ENCODE data around the gene ADCY10.
A peak's percentile ranks its signal among the peaks of the same experiment; 100 is the strongest.

Gene ADCY10

DNA sequence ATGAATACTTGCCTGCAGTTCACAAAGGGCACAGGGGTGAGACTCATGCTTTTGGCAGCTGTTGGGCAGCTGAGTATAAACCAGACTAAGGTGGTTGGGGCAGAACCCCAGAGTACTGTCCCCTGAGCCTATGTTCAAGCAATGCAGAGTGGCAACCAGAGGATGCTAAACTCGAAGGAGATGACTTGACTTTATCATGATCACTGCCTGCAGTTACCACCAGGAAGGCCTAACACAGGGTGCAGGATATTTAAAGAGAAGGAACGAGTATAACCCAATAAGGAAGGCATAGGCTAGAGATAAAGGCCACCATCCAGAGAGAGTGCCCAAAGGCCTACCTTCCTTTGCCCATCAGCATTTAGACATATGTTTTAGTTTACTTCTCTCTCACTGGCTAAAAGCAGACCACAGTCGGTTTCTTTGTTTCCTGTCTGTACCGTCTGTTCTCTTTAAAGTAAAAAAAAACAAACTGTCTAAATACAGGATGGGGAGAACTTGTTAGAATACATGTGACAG, 108.8 kb downstream of the ADCY10 start:
- peak in 2 of 5 donors; percentile 6 to 77 for DNase-seq

DNA sequence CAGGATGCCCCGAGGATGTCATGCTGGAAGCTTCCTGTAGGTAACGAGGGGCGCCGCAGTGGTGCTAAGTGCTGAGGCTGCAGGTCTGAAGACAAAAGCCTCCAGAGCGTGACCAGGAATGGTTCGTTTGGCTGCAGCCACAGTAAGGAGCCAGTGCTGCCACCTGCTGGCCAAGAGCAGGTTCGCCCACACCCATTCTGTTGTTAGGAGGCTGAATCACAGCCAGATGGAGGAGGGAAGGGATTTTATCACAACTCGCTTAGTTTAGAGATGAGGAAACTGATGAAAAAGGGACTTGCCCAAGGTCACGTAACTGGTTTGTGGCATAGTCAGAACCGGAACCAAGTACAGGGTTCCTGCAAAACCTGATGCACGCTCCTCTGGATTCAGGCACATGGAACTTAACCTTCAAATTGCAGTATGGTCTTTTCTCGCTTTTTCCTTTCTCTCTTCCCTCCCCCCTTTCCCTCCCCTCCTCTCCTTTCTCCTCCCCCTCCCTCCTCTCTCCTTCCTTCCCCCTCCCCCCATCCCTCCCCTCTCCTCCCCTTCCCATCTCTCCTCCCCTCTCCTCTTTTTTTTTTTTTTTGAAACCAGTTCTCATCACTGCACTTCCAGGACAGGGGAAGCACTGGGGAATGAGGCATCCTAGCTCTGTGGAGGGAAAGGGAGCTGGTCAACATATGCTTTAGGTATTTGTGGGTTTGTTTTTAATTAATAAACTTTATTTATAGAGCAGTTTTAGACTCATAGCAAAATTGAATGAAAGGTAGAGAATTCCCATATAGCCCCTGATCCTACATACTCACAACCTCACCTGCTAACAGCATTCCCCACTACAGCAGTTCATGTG, 110.4 kb downstream of the ADCY10 start:
- peak; percentile 57 to 91 (median 73) for DNase-seq

DNA sequence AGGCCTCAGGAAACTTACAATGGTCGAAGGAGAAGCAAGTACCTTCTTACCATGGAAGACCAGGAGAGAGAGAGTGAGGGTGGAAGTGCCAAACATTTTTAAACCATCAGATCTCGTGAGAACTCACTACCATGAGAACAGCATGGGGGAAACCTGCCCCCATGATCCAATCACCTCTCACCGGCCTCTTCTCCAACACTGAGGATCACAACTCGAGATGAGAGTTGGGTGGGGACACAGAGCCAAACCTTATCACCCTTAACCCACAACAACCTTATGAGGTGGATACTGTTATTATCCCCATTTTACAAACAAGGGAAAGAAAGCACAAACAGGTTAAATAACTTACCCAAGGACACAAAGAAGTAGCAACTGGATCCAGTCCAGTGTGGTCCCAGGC, 111.7 kb downstream of the ADCY10 start:
- no peak for DNase-seq

DNA sequence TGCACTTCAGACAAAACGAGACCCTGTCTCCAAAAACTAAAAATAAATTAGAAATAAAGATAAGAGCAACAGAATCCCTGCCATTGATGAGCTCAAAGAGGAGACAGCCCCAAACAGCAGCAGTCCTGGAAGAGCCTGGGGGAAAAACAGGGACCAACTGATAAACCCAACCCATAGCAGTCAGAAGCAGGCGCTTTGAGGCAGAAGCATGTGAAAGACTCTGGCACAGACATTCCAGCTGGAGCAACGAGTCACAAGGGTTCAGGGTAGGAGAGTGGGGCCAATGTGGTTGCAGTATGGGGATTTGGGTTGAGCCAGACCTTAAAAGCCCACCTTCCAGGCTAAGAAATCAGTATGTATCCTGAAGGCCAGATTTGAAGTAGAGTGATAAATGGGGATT, 113.7 kb downstream of the ADCY10 start:
- no peak for DNase-seq

DNA sequence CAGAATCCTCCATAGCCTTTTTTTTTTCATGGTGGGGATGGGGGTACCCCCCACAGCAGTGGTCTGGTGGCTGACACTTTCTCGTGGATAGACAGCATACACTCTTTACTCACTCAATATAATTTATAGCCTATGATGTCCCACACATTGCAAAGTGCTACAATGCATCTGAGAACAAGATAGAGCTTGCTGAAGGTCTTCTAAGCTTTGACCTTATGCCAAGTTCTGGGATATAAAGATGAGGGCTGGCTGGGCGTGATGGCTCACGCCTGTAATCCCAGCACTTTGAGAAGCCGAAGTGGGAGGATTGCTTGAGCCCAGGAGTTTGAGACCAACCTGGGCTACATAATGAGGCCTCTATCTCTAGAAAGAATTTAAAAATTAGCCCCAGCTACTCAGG, 114.2 kb downstream of the ADCY10 start:
- DNase-seq = no peak

DNA sequence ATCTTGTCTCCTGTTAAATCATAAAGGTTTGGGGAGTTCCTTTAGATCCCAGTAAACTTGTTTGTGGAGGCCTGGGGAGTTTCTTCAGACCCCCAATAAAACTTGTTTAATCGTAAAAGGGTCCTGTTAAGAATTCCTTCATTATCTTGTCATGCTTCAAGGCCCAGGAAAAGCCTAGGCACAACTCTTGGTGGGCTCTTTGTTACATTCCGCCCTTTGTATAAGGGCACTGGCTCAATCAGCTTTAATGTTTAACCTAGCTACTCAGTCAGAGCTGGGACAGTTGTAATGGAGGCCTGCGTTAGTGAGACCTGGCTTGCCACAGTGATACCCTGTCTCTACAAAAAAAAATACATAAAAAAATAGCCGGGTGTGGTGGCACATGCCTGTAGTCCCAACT, 115.0 kb downstream of the ADCY10 start:
- DNase-seq = no peak

DNA sequence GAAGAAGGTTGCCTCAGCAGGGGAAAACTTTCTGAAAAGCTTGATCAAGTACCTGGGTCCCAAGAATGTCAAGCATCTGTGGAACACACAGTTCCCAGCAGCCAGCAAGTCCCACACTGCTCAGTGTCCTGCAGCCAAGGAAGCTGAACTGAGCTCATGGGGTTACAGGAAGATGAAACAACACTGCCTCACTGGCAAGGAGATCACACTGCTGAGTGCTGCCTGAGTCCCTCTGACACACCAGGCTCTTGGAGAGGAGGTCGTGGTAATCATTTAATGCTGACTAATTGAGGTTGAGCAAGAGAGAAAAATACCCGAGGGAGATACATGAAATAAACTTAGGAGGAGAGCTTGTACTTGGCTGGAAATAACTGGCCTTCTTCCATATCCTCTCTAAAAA, 116.9 kb downstream of the ADCY10 start:
- no peak for DNase-seq

DNA sequence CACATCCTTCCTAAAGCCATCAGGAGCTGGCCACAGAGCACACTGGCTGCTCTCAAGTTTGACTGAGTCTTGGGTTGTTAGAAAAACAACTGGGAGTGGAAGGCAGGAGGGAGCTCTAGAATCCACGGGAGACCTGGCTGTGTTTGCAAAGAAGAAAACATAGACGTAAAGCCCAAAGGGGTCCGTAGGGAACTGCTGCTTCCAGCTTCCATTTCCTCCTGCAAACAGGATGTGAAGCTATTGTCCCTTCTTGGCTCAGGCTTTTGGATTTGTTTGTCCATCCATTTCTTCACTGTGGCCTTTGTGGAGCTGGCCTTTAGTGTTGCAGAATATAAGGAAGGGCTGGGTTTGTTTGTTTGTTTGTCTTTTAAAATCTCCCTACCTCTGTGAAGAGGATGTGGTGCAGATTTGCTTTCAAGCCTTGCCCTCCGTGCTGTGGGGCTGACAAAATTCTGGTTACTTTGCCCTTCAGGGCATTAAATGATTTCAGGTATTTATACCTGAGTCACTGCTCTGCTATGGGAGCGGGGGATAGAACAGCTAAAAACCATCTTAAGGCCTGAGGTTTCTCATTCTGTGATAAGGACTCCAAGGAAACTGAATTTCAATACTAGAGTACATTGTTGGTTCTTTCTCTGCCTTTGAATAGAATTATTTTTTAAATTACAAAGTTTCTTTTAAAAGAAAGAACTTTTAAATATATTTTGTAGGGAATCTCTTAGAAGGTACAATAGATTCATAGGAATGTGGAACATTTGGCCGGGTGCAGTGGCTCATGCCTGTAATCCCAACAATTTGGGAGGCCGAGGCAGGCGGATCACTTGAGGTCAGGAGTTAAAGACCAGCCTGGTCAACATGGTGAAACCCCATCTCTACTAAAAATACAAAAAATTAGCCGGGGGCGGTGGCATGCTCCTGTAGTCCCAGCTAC, 117.9 kb downstream of the ADCY10 start:
- no peak for DNase-seq

DNA sequence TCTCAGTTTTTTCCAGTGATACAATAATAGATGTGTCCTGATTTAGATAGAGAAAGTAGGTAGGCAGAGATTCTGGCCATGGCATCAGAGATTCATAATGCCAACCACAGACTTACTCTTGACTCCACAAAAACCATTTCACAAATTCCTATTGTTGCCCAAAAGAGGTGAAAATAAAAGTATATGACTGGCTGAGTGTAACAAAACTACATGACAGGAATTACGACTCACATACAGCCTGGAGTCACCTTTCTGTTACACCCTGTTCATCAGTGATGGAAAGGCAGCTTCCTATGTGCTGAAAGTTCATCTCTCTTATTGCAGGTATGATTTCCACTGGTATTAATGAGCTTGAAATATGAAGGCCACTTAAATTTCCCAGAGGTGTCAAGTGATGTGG, 119.9 kb downstream of the ADCY10 start:
- DNase-seq = no peak

DNA sequence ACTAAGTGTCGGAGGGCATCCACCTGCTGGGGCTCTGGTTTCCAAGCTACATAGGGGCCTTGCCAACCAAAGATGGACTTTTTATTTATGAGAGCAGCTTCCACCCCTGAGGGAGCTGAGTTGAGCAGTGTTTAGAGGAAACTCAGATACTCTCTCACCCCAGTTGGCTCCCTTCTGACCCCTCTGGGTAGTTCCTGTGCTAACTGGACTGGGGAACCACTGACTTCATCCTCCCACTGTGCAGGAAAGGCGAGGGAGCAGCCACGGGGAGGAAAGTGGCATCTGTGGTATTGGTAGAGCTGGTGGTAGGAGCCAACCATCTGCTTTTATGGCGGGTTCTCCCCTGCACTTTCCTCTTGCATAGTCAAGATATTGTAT, 121.8 kb downstream of the ADCY10 start:
- no peak for DNase-seq

DNA sequence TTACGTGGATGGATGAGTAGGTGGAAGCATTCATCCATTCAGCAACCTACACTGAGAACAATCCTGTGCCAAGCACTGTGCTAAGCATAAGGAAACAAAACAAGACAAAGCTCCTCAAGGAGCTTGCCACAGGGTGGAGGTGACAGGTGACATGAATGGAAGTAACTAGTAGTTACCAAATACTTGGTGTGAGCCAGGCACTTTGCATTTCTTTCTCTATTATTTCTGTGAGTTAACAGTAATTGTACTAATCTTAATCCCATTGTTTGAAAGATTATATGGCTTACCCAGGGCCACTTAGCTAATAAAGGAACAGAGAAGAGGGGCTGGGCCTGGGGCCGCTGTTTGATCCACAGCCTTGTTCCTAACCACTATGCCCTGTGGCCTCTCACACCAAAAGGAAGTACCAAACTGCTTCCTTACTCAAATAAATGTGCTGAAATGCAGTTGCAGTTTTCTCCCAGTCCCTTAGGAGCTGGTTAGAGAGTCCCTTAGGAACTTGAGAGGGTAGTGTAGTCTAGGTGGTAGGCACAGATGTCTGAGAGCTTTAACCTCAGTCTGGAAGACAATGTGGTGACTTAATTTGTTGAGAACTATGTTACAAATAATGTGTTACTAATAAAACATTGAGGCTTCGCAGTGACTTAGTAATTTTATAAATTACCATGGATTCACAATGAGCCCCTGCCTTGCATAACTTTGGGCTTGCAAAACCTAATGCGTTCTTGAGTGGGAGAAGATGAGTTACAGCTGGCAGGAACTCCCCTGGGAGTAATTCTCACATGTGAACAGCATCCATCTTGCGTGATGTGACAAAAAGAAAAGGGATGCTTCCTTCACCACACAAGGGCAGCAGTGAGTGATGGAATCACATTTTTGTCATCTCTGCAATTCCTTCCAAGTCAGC, 122.4 kb downstream of the ADCY10 start:
- no peak for DNase-seq

DNA sequence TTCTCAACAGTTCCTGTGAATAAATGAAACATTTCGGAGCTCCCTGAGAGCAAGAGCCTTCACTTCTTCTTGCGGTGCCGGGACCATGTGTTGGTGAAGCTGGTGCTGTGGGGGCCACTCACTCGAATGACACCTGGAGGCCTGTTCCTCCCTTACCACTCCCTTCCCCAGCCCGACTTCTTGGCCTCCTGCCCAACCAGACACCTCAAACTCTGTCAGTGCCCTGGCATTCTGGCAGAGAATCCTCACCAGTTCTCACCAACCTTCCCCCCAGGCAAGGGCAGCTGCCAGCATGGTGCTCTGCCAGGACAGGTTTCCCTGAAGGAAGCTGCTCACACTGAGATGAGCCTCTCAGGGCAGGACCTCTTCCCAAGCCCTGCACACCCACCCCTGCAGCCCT, 123.8 kb downstream of the ADCY10 start:
- DNase-seq = no peak

DNA sequence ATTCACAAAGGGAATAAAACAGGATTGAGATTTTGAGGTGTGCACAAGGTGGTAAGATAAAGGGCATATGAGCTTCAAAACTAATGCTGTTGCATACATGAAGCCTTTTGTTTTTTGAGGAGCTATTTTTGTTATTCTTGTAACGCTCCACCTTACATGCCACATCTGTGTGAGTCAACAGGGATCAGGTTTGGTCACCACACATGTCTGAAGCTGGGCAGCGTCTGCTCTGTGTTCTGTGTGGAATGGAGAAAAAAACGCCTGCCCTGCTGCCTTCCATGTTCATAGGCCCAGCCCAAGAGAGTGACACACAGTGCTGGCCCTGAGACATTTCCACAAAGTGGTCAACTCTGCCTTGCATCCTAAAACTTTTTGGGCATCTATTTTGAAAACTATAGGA, 124.4 kb downstream of the ADCY10 start:
- no peak for DNase-seq

DNA sequence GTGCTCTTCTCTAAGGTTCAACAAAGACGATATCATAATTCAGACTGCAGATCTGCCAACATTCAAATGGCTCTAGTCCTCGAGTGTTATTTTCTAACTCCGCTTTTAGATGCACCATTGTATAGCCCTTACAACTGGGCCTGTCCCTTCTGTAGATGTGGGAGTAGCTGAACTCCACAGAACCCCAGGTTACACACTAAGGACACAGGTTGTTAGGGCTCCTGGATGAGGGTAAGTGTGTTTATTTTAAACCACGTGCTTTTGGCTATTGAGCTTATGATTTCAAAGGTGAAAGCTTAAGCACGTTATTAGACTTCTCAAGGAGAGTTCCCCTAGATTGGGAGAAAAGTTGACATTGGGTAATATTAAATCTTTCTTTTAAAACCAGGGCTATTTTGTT, 127.4 kb downstream of the ADCY10 start:
- DNase-seq = no peak

DNA sequence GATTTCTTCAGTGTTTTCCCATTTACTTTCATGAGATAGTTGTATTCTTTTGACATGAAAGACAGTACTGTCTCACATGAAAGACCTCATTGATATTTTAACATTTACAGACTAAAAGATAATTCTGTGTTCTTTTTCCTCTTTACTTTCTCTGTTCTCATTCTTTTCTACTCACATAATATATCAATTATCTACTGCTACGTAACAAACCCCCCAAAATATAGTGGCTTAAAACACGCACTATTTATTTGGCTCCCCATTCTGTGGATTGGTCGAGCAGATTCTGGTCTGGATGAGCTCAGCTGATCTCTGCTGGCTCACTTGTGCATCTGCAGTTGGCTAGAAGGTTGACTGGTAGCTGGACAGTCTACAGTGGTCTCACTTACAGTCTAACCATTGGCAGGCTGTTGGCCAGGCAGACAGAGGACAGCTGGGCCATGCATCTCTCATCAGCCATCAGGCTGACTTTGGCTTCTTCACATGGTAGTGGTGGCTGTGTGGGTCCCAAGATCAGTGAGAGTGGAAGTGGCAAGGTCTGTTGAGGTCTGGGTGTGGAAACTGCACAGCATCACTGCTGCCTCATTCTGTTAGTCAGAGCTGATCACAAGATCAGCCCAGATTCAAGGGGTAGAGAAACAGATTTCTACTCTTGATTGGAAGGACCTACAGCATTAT, 128.9 kb downstream of the ADCY10 start:
- DNase-seq = no peak

DNA sequence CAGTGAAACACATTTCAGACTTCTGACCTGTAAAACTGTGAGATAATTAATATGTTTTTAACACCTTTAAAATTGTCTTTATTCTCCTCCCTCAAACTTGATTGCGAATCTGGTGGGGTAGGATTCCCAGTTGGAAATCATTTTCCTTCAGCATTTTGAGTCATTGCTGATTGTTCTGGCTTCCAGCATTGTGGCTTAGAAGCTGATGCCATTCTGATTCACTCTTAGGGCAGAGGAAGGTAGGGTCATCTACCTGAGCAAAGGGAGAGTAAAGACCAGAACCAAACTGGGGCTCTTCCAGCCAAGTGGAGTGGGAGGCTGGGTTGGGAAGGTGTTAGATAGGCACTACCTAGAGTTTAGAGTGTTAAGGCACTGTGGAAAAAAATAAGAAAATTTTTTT, 131.0 kb downstream of the ADCY10 start:
- no peak for DNase-seq

DNA sequence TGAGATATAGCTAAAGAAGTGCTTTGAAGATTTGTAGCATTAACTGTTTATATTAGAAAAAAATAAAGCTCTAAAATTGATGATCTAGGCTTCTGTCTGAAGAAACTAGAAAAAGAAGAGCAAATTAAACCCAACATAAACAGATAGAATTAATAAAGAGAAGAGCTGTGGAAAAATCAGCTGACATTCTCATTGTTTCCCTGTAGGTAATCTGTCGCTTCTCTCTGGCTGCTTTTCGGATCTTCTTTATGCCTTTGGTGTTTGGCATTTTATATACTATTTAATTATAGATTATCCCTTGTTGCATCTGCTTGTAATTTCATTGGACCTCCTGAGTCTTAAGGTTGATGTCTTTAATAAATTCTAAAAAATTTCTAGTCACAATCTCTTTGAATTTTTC, 132.4 kb downstream of the ADCY10 start:
- DNase-seq = no peak

DNA sequence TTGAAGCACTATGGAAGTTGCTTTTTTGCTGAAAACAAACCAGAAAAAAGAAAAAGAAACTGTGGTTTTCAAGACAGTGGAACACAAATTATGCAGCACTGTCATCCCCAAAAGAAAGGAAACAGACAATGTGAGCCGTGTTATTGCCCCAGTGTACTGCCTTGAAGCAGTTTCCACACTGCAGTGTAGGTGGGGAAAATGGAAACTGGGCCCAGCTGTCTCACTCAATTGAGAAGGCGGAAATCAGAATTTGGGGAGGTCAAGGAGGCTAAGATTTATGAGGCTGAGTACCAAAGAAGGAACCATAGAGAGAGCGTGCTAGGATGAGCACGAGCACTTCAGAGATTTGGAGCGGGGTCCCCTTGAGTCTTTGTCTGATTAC, 136.7 kb downstream of the ADCY10 start:
- DNase-seq = no peak

DNA sequence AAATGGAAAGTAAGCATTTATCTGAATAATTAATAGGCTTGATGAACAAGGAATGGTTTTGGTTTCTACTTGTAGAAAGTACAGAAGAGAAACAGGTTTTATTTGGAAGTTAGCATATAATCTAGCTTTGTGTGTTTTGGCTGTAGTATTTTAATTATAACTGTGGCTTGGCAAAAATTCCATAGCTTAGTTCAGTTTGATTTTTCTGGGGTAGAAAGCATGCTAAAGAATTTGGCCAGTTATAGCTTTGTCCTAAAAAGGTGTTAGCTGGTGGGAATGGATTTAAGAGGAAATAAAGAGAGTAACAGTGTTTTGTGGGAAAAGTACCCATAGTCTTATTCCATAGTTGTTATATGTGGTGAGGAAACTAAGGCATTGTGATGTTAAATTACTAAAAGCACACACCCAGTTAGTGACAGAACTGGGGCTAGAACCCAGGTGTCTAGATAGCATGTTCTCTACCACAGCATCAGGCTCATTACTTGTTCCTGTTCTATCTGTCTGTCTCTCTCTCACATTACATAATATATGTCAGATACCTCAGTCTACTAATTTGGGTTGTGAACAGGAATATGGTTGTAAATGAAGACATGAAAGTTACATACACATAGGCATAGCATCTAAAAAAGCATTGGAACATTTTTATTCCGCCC, 137.2 kb downstream of the ADCY10 start:
- no peak for DNase-seq

DNA sequence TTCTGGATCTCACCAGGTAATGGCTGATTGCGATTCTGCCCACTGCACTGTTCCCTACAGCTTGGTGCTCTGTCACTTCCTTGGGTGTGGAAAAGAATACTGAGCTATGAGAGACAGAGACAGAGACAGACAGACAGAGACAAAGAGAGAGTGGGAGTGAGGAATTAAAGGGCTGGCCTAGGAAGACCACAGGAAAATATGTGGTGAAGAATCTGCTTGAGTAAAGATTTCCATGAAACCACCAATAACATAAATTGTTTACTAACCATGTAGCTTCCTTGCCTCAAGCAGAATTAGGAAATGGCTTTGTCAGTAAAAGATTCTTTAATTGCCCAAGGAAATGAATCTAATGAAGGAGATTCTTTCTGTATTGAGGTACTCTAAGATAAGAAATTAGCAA, 137.8 kb downstream of the ADCY10 start:
- DNase-seq = no peak

DNA sequence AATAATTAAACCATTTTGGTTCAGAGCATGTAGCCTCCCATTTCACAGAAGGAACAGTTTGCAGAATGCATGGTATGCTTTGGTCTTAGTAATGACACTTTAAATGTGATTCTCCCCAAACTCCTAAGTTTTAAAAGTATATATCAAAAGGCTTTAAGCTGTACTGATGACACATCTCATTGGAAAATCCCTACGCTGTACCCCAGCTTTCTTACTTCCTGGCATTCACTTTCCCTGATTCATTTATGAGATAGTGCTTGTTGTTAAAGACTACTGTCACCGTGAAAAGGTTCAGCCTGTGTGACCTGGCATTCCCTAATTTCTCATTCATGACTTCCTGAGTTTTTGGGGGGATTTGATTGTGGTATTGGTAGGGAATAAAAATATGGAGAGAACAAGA, 138.8 kb downstream of the ADCY10 start:
- DNase-seq = no peak

DNA sequence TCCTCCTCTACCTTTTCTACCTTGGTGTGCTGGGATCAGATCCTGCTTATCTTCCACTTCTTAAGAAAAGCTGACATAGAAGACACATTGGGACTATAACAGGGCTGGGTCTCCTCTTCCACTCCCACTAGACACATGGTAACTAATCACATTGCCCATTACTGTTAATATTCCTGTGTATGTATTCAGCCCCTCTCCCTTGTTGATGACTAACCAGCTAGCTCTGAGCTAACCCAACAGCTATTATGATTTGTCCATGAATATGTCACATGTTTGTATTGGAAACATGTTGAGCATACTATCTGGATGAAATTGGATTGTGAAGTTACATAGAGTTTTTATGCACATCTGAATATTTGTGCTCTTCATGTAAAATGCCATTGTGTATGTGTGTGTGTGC, 139.2 kb downstream of the ADCY10 start:
- DNase-seq = no peak
